ENCODE results near the gene ZBTB3.
"Not testable (repeated sequence)": the region's sequence is repeated elsewhere in the genome, so short reads cannot be mapped to it uniquely, and the experiment has no call there.

The ZBTB3 gene

GRCh38 chr11:62755086-62755615, 1.2 kb upstream of the ZBTB3 start:
- DNase-seq = no peak

- DNase-seq = no peak
Observed at GRCh38 chr11:62752994-62753735, 795 bp downstream of the ZBTB3 start.

- no peak for DNase-seq
Observed at GRCh38 chr11:62752177-62752785, 1.7 kb downstream of the ZBTB3 start.

- DNase-seq = not testable (repeated sequence)
Observed at GRCh38 chr11:62749931-62750330, 4.0 kb downstream of the ZBTB3 start.

GRCh38 chr11:62747475-62748160, 6.3 kb downstream of the ZBTB3 start:
- DNase-seq = no peak

GRCh38 chr11:62737196-62737595, 16.8 kb downstream of the ZBTB3 start:
- DNase-seq = no peak

- DNase-seq = peak; percentile 40 to 80 (median 55)
Observed at GRCh38 chr11:62732830-62733229, 21.1 kb downstream of the ZBTB3 start.

GRCh38 chr11:62730076-62730475, 23.9 kb downstream of the ZBTB3 start:
- not testable (repeated sequence) for DNase-seq

- peak; percentile 92 to 96 (median 95) for DNase-seq
Observed at GRCh38 chr11:62728171-62728988, 25.6 kb downstream of the ZBTB3 start, which contains the start of gene TTC9C. Gene TTC9C (plus strand): TSS chr11:62728486. CDS start chr11:62728849, 363 bp downstream.

- peak; percentile 94 to 99 (median 98) for DNase-seq
Observed at GRCh38 chr11:62727872-62728170, 26.1 kb downstream of the ZBTB3 start.

GRCh38 chr11:62727165-62727871, 26.6 kb downstream of the ZBTB3 start, which contains the start of gene HNRNPUL2:
Gene HNRNPUL2 (minus strand): TSS chr11:62727457. CDS start chr11:62727156, 301 bp downstream.
- peak; percentile 99 to 100 (median 99) for DNase-seq

- DNase-seq = no peak
Observed at GRCh38 chr11:62726915-62727164, 27.1 kb downstream of the ZBTB3 start.

- DNase-seq = no peak
Observed at GRCh38 chr11:62726156-62726914, 27.6 kb downstream of the ZBTB3 start.

GRCh38 chr11:62725646-62726045, 28.3 kb downstream of the ZBTB3 start:
- DNase-seq = no peak

- DNase-seq = no peak
Observed at GRCh38 chr11:62724171-62724570, 29.8 kb downstream of the ZBTB3 start.

- DNase-seq = no peak
Observed at GRCh38 chr11:62721994-62722393, 32.0 kb downstream of the ZBTB3 start.

- no peak for DNase-seq
Observed at GRCh38 chr11:62719302-62719978, 34.5 kb downstream of the ZBTB3 start.

GRCh38 chr11:62716816-62717215, 37.1 kb downstream of the ZBTB3 start:
- DNase-seq = no peak

- DNase-seq = no peak
Observed at GRCh38 chr11:62716206-62716605, 37.8 kb downstream of the ZBTB3 start.

- DNase-seq = no peak
Observed at GRCh38 chr11:62715150-62716130, 38.5 kb downstream of the ZBTB3 start.

Measured in suppressor macrophage treated with lipopolysaccharide for 1 hour (primary cell).